ENCODE data around the gene TSEN15. TPM values are rescaled to one million over a fixed set of nuclear protein-coding genes. Genes with fewer than 3 reads are reported as not detected.

Gene TSEN15
- total RNA-seq, 1 experiment from 2014 or later = 31.1 TPM

DNA sequence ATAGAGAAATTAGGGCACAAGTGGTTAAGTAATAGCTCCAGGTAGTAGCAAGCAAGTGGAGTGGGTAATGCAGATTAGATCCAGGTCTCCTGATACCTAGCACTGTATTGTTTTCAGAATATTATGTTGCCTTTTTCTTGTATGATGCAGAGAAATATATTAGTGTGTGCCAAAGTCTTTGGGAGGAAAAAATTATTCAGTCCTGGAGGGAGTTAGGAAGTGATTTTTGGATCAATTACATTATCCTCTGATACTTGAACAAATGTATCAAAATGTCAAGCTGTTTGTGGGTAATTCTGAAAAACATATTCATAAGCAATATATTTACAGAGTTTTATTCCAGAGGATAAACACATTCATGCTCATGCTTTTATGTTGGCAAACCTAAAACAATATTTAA, 28.8 kb downstream of the TSEN15 start:
- Histone ChIP-seq H3K79me2 (ENCODE audit: insufficient read depth, low read length) (no peaks in the 10 kb centered on the region), H3K9me2 (ENCODE audit: insufficient read depth) (no peaks in the 10 kb centered on the region), H3K27me3 (ENCODE audit: insufficient read depth, low read length) (no peaks in the 10 kb centered on the region), H3K4me1 (ENCODE audit: control insufficient read depth in 1 of 2, insufficient read depth in 2 of 2, low read length in 2 of 2) (no peaks in the 10 kb centered on the region), H4K20me1 (ENCODE audit: insufficient read depth) (no peaks in the 10 kb centered on the region), H2AFZ (ENCODE audit: low read depth, low read length, poor library complexity, severe bottlenecking) (no peak overlapping the region), H3K4me2 (ENCODE audit: low read length) (no peak overlapping the region), H3K9ac (ENCODE audit: low read length) (no peak overlapping the region), H3K36me3 (ENCODE audit: control insufficient read depth in 1 of 2, insufficient read depth in 2 of 2, low read length in 2 of 2) (no peaks in the 10 kb centered on the region), H3K9me3 (ENCODE audit: control insufficient read depth in 1 of 2, insufficient read depth in 1 of 2, low read depth in 1 of 2, low read length in 2 of 2) (no peaks in the 10 kb centered on the region; a peak in 1 of 4 replicates), H3K27ac (ENCODE audit: low read depth, low read length) (no peak overlapping the region), H3K4me3 (replicated peaks in 1 of 2; ENCODE audit: low read depth in 1 of 2, low read length in 2 of 2) (no peak overlapping the region)
- CTCF ChIA-PET = no interaction called here
- intact Hi-C loops (cut with micrococcal nuclease) = no loop called here
- RAD21 ChIA-PET (ENCODE audit: low non-redundant PET in 1 of 2, low total read pairs in 2 of 2, uncharacterized antibody in 2 of 2, unreplicated experiment in 2 of 2) = no interaction called here
- no TSS peak for BruUV-seq (replicated peaks)
- TF ChIP-seq JUND (IDR thresholded peaks at IDR 0.05) = no peak
- TF ChIP-seq SIN3A (IDR thresholded peaks at IDR 0.05; ENCODE audit: low read depth) = no peak
- no peak for TF ChIP-seq RAD21 (IDR thresholded peaks at IDR 0.05; ENCODE audit: low read depth)
- no peak for TF ChIP-seq FOSL1 (IDR thresholded peaks at IDR 0.05; ENCODE audit: low read depth)
- no peak for TF ChIP-seq ELF1 (IDR thresholded peaks at IDR 0.05; ENCODE audit: borderline replicate concordance, low read depth)
- TF ChIP-seq SP1 (IDR thresholded peaks at IDR 0.05; ENCODE audit: low read depth) = no peak
- TF ChIP-seq ZNF274 (IDR thresholded peaks at IDR 0.05; ENCODE audit: low read depth, low read length) = no peak
- POLR2A ChIA-PET = no interaction called here
- ATAC-seq (no peak), DNase-seq (ENCODE audit: low read depth, low spot score) (no peak)

DNA sequence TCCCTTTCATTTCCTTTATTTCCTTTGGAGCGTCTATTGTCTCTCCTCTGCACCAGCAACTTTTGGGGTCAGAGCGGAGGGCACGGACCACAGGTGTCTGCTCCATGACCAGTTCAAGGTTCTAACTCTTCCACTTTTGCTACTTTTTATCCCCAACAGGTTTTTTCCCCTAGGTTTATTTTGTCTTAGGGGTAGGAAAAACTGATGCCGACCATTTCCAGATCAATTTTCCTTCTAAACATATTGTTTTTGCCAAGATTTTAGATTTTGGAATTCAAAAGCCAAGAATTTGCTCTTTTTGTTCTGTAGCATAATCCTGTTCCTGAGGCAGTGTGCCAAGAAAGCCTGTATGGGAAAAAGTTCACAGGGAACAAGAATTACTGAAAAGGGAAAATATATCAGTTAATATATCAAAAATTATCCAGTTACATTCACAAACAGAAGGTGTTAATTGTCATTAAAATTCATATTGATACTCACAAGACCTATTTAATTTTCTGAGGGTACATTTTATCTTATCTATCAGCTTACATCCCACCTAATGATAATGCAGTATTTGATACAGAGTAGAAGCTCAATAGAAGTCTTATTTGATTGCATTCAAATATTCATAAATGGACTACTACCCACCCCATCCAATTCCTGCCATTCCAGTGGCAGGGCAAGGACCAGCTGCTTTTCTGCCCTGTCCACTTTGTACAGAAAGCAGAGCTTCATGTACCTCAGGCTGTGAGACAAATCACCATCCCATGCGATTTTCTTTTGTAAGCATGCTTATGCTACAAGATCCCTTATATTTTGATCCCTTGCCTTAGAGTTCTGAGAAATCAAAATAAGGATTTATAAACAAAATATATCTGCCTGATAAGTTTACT, 31.2 kb downstream of the TSEN15 start:
- ChIA-PET POLR2A (no interaction called here), RAD21 (ENCODE audit: low non-redundant PET in 1 of 2, low total read pairs in 2 of 2, uncharacterized antibody in 2 of 2, unreplicated experiment in 2 of 2) (no interaction called here), CTCF (no interaction called here)
- no peaks in the 10 kb centered on the region for H4K20me1 ChIP-seq (ENCODE audit: insufficient read depth)
- no peak overlapping the region for H3K9ac ChIP-seq (ENCODE audit: low read length)
- BruUV-seq (replicated peaks) = no TSS peak
- no peak overlapping the region for H2AFZ ChIP-seq (ENCODE audit: low read depth, low read length, poor library complexity, severe bottlenecking)
- no peak for DNase-seq (ENCODE audit: low read depth, low spot score)
- no peaks in the 10 kb centered on the region for H3K27me3 ChIP-seq (ENCODE audit: insufficient read depth, low read length)
- no peak overlapping the region for H3K4me3 ChIP-seq (replicated peaks in 1 of 2; ENCODE audit: low read depth in 1 of 2, low read length in 2 of 2)
- intact Hi-C loops (cut with micrococcal nuclease) = no loop called here
- H3K4me2 ChIP-seq (ENCODE audit: low read length) = no peak overlapping the region
- H3K36me3 ChIP-seq (ENCODE audit: control insufficient read depth in 1 of 2, insufficient read depth in 2 of 2, low read length in 2 of 2) = no peaks in the 10 kb centered on the region
- no peaks in the 10 kb centered on the region for H3K79me2 ChIP-seq (ENCODE audit: insufficient read depth, low read length)
- no peak for ATAC-seq
- no peak for TF ChIP-seq ZFX (IDR thresholded peaks at IDR 0.05)
- no peak for TF ChIP-seq RAD21 (IDR thresholded peaks at IDR 0.05; ENCODE audit: low read depth)
- no peaks in the 10 kb centered on the region for H3K4me1 ChIP-seq (ENCODE audit: control insufficient read depth in 1 of 2, insufficient read depth in 2 of 2, low read length in 2 of 2)
- H3K9me3 ChIP-seq (ENCODE audit: control insufficient read depth in 1 of 2, insufficient read depth in 1 of 2, low read depth in 1 of 2, low read length in 2 of 2) = no peaks in the 10 kb centered on the region
- H3K9me2 ChIP-seq (ENCODE audit: insufficient read depth) = no peaks in the 10 kb centered on the region
- no peak overlapping the region for H3K27ac ChIP-seq (ENCODE audit: low read depth, low read length)
